ENCODE measurements around the gene ILDR1.
"Not testable (repeated sequence)": the region's sequence is repeated elsewhere in the genome, so short reads cannot be mapped to it uniquely, and the experiment has no call there.

Gene ILDR1

DNA sequence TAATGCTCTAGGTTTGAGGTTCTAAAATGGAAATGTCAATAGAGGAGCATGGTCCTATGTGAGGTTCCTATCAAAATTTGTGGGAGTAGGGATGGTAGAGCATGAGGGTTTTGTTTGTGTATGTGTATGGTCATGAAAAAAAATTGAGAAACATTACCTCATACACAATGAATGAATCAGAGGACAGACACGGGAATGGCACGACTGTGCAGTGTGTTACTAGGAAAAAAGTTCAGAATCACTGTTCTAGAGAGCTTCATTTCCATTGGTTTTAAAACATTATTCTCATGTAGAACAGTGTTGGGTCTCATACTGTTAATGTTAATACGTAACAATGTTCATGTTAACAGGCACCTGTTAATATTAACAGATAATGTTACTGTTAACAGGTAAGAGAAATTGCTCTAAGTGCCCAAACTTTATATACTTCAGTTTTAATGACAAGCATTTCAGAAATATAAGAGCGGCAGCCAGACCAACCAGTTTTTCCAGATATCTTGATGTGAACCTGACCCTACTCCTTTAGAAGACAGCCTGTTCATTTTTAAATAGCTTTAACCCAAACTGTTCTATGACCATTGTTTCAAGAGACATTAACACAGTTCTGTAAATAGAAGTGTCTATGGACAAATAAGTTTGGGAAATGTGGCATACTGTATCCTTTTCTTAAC lies 79.8 kb downstream of the ILDR1 start:
- DNase-seq: no peak

DNA sequence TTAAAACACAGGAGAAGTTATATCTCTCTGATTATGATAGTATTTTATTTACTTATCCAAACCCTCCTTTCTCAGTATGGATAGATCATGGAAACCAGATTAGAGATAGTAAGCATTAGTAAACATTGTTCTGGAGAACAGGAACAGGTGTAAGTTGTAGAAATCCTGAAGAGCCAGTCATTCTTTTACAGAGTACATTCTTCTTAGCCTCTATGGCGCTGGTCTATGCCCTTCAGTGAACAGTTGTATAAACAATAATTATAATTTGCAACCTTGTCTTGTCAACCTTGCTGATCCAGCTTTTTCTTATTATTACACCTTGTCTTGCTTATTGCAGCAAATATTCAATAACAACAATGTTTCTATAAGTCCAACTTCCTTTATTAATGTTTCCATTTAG lies 80.5 kb downstream of the ILDR1 start:
- no peak for DNase-seq

DNA sequence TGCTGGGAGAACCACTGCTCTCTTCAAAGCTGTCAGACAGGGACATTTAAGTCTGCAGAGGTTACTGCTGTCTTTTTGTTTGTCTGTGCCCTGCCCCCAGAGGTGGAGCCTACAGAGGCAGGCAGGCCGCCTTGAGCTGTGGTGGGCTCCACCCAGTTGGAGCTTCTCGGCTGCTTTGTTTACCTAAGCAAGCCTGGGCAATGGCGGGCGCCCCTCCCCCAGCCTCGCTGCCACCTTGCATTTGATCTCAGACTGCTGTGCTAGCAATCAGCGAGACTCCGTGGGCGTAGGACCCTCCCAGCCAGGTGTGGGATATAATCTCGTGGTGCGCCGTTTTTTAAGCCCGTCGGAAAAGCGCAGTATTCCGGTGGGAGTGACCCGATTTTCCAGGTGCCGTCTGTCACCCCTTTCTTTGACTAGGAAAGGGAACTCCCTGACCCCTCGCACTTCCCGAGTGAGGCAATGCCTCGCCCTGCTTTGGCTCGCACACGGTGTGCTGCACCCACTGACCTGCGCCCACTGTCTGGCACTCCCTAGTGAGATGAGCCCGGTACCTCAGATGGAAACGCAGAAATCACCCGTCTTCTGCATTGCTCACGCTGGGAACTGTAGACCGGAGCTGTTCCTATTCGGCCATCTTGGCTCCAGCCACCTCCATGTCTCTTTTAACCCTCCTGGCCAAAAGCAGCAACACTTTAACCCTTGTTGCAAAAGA lies 83.7 kb downstream of the ILDR1 start:
- not testable (repeated sequence) for DNase-seq

Measured in inflammatory macrophage treated with lipopolysaccharide for 1 hour (primary cell).